ENCODE measurements around the gene TMEM253. TPM values are rescaled to one million over a fixed set of nuclear protein-coding genes. Genes with fewer than 3 reads are reported as not detected.

The TMEM253 gene
- total and polyA plus RNA-seq, 9 of the 15 experiments (the other 6 are each of a cell fraction or from before 2014, with no cell fraction given) = 0.11 to 0.61 (median 0.26) TPM; not detected in 3

- TF ChIP-seq FOXM1 (IDR thresholded peaks at IDR 0.05; ENCODE audit: low read depth) (0 out of 2 replicates have a peak, but pooled peaks have one; percentile 29), FOXM1 (CRISPR knock-in tag; IDR thresholded peaks at IDR 0.05; ENCODE audit: low read depth) (0 out of 2 replicates have a peak, but pooled peaks have one; percentile 48), ZBTB2 (IDR thresholded peaks at IDR 0.05) (peak; percentile 75; the same call in 1 of the 2 replicates), ZKSCAN1 (IDR thresholded peaks at IDR 0.05; ENCODE audit: low read depth, low read length) (0 out of 2 replicates have a peak, but pooled peaks have one; percentile 23), ETS2 (tag; IDR thresholded peaks at IDR 0.05; ENCODE audit: borderline replicate concordance, poor library complexity, severe bottlenecking) (no peak), ZNF197 (CRISPR knock-in tag; IDR thresholded peaks at IDR 0.05; ENCODE audit: low read depth) (0 out of 2 replicates have a peak, but pooled peaks have one; percentile 18), CSDE1 (IDR thresholded peaks at IDR 0.05) (0 out of 4 replicates have a peak, but pooled peaks of 1 of the 2 experiments have one; percentile 11), ZNF277 (CRISPR knock-in tag; IDR thresholded peaks at IDR 0.05; ENCODE audit: borderline replicate concordance) (no peak), ZNF639 (CRISPR knock-in tag; conservative IDR thresholded peaks at IDR 0.05 in 1 of 2, IDR thresholded peaks at IDR 0.05 in 1 of 2) (peak in 1 of 2 experiments; percentile 89; a peak in 2 of 4 replicates), HMGXB4 (CRISPR knock-in tag; IDR thresholded peaks at IDR 0.05) (0 out of 2 replicates have a peak, but pooled peaks have one; percentile 2), ZBTB12 (CRISPR knock-in tag; IDR thresholded peaks at IDR 0.05) (peak; percentile 60; the same call in 1 of the 2 replicates), ZBTB43 (CRISPR knock-in tag; IDR thresholded peaks at IDR 0.05) (peak; percentile 87), SIN3B (IDR thresholded peaks at IDR 0.05; ENCODE audit: low read depth) (peak; percentile 73), ATF1 (CRISPR knock-in tag; IDR thresholded peaks at IDR 0.05) (peak; percentile 40; the same call in 1 of the 2 replicates), ATF1 (tag; IDR thresholded peaks at IDR 0.05) (peak; percentile 94), ZNF584 (CRISPR knock-in tag; IDR thresholded peaks at IDR 0.05; ENCODE audit: low read depth) (0 out of 2 replicates have a peak, but pooled peaks have one; percentile 41)
Measured at GRCh38 chr14:21103710-21104447, 3.0 kb downstream of the TMEM253 start (continued).

Data from K562 (cell line).